ENCODE data around the gene ADAMTS6. TPM values are rescaled to one million over a fixed set of nuclear protein-coding genes. Genes with fewer than 3 reads are reported as not detected.

ADAMTS6 gene
- total RNA-seq, 4 donors from 2014 or later = 2.6 to 25.2 (median 12.3) TPM

GRCh38 chr5:65141493-65141892, 340.2 kb downstream of the ADAMTS6 start:
- H3K27ac ChIP-seq = no peak overlapping the region
- no peak for TF ChIP-seq CTCF (IDR thresholded peaks at IDR 0.05)
- TF ChIP-seq POLR2AphosphoS5 (IDR thresholded peaks at IDR 0.05) = no peak
- no peak for TF ChIP-seq POLR2A (IDR thresholded peaks at IDR 0.05)
- TF ChIP-seq EP300 (IDR thresholded peaks at IDR 0.05) = no peak
- no peak for ATAC-seq
- H3K4me1 ChIP-seq = peaks cover 0 to 19% (median 0%) of the 10 kb centered on the region in 3 donors
- H3K36me3 ChIP-seq = no peaks in the 10 kb centered on the region
- no peak overlapping the region for H3K4me3 ChIP-seq
- no peaks in the 10 kb centered on the region for H3K9me3 ChIP-seq
- no peaks in the 10 kb centered on the region for H3K27me3 ChIP-seq

DNA sequence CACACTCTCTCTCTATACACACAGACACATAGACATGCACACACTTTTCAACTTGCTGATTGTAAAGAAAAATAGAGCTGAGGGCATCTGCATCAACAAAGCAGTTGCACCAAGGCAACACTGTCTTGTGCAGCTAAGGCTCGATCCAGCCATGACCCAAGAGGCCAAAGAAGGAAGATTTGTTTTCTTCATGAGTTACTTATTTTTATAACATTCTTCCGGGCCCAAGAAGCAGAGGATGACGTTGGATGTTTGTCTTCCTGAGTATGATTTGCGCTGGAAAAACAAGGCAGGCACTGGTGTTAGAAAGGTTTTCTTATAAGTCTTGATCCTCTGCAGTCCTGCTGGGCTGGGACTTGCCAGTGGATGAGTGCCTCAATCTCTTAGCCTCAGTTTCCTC, 344.1 kb downstream of the ADAMTS6 start:
- WGBS, 2 donors (ENCODE audit: low coverage in 1 of 2) = 35 to 80% methylated on average over 2 to 4 of the region's 4 CpGs
- no peak for TF ChIP-seq POLR2A (IDR thresholded peaks at IDR 0.05)
- H3K4me3 ChIP-seq = no peak overlapping the region
- H3K9me3 ChIP-seq = no peaks in the 10 kb centered on the region
- peaks cover 0 to 33% (median 4%) of the 10 kb centered on the region in 3 donors for H3K4me1 ChIP-seq
- no peaks in the 10 kb centered on the region for H3K27me3 ChIP-seq
- H3K36me3 ChIP-seq = no peaks in the 10 kb centered on the region
- no peak for ATAC-seq
- no peak overlapping the region for H3K27ac ChIP-seq

GRCh38 chr5:65133477-65134110, 348.1 kb downstream of the ADAMTS6 start:
- TF ChIP-seq POLR2AphosphoS5 (IDR thresholded peaks at IDR 0.05) (no peak), POLR2A (IDR thresholded peaks at IDR 0.05) (no peak), EP300 (IDR thresholded peaks at IDR 0.05) (no peak), CTCF (IDR thresholded peaks at IDR 0.05) (no peak)
- Histone ChIP-seq H3K27me3 (no peaks in the 10 kb centered on the region), H3K36me3 (no peaks in the 10 kb centered on the region), H3K9me3 (no peaks in the 10 kb centered on the region), H3K4me1 (peaks cover 0 to 37% (median 6%) of the 10 kb centered on the region in 3 donors), H3K27ac (peak overlapping the region in 1 of 4 donors; percentile 40), H3K4me3 (no peak overlapping the region)
- WGBS, 2 donors (ENCODE audit: low coverage in 1 of 2) = 29 to 50% methylated on average over 1 of the region's 2 CpGs
- ATAC-seq = no peak

- no peak for TF ChIP-seq POLR2A (IDR thresholded peaks at IDR 0.05)
- no peak for TF ChIP-seq EP300 (IDR thresholded peaks at IDR 0.05)
- no peak for TF ChIP-seq CTCF (IDR thresholded peaks at IDR 0.05)
- TF ChIP-seq POLR2AphosphoS5 (IDR thresholded peaks at IDR 0.05) = no peak
- Histone ChIP-seq H3K4me3 (no peak overlapping the region), H3K36me3 (no peaks in the 10 kb centered on the region), H3K4me1 (peaks cover 5 to 49% (median 6%) of the 10 kb centered on the region in 3 donors), H3K27ac (no peak overlapping the region), H3K9me3 (no peaks in the 10 kb centered on the region), H3K27me3 (no peaks in the 10 kb centered on the region)
- ATAC-seq = no peak
- 79 to 100% methylated on average over 2 to 3 of the region's 4 CpGs for WGBS, 2 donors (ENCODE audit: low coverage in 1 of 2)
Observed at GRCh38 chr5:65132386-65132785, 349.3 kb downstream of the ADAMTS6 start.

- TF ChIP-seq EP300 (IDR thresholded peaks at IDR 0.05) (no peak), POLR2A (IDR thresholded peaks at IDR 0.05) (no peak), CTCF (IDR thresholded peaks at IDR 0.05) (no peak), POLR2AphosphoS5 (IDR thresholded peaks at IDR 0.05) (no peak)
- Histone ChIP-seq H3K9me3 (no peaks in the 10 kb centered on the region), H3K36me3 (no peaks in the 10 kb centered on the region), H3K4me3 (no peak overlapping the region), H3K27ac (peak overlapping the region; percentile 82 to 89 (median 86)), H3K27me3 (no peaks in the 10 kb centered on the region), H3K4me1 (peaks cover 8 to 60% (median 11%) of the 10 kb centered on the region in 3 donors)
- ATAC-seq = peak; percentile 20
- WGBS, 2 donors (ENCODE audit: low coverage in 1 of 2) = 18 to 28% methylated on average over 4 to 6 of the region's 6 CpGs
Observed at GRCh38 chr5:65128226-65128625, 353.5 kb downstream of the ADAMTS6 start.
